ENCODE data around the gene FAR2. TPM values are rescaled to one million over a fixed set of nuclear protein-coding genes. Genes with fewer than 3 reads are reported as not detected.

Gene FAR2
- total RNA-seq, 1 donor = 10.5 TPM

GRCh38 chr12:29242921-29243431 is 93.9 kb downstream of the FAR2 start:
- no peak for TF ChIP-seq CTCF (IDR thresholded peaks at IDR 0.05; ENCODE audit: extremely low read depth, low read depth, low read length)
- Histone ChIP-seq H3K4me2 (ENCODE audit: insufficient read depth, low read length) (no peak overlapping the region), H4K20me1 (ENCODE audit: insufficient read depth, low read length) (no peaks in the 10 kb centered on the region), H3K79me2 (ENCODE audit: insufficient read depth, low read length) (no peaks in the 10 kb centered on the region), H2AFZ (ENCODE audit: low read length) (no peak overlapping the region), H3K4me1 (ENCODE audit: insufficient read depth, low read length) (peaks cover 23% of the 10 kb centered on the region), H3K9me3 (ENCODE audit: low read depth, low read length) (no peaks in the 10 kb centered on the region), H3K27me3 (ENCODE audit: insufficient read depth, low read length) (no peaks in the 10 kb centered on the region), H3K4me3 (ENCODE audit: insufficient read depth, low read length) (no peak overlapping the region), H3K36me3 (ENCODE audit: insufficient read depth, low read length) (no peaks in the 10 kb centered on the region), H3K27ac (ENCODE audit: low read depth, low read length) (no peak overlapping the region)
- DNase-seq (ENCODE audit: insufficient read length, low spot score, missing footprints) = no peak

- H3K36me3 ChIP-seq (ENCODE audit: insufficient read depth, low read length) = no peaks in the 10 kb centered on the region
- TF ChIP-seq CTCF (IDR thresholded peaks at IDR 0.05; ENCODE audit: extremely low read depth, low read depth, low read length) = no peak
- no peak overlapping the region for H3K4me3 ChIP-seq (ENCODE audit: insufficient read depth, low read length)
- H3K9me3 ChIP-seq (ENCODE audit: low read depth, low read length) = no peaks in the 10 kb centered on the region
- H3K4me1 ChIP-seq (ENCODE audit: insufficient read depth, low read length) = peaks cover 17% of the 10 kb centered on the region
- H3K27me3 ChIP-seq (ENCODE audit: insufficient read depth, low read length) = no peaks in the 10 kb centered on the region
- H4K20me1 ChIP-seq (ENCODE audit: insufficient read depth, low read length) = no peaks in the 10 kb centered on the region
- H3K27ac ChIP-seq (ENCODE audit: low read depth, low read length) = no peak overlapping the region
- no peak for DNase-seq (ENCODE audit: insufficient read length, low spot score, missing footprints)
- no peaks in the 10 kb centered on the region for H3K79me2 ChIP-seq (ENCODE audit: insufficient read depth, low read length)
- H2AFZ ChIP-seq (ENCODE audit: low read length) = no peak overlapping the region
- H3K4me2 ChIP-seq (ENCODE audit: insufficient read depth, low read length) = no peak overlapping the region
Measured at GRCh38 chr12:29244159-29244765, 95.2 kb downstream of the FAR2 start.

GRCh38 chr12:29245246-29245645 is 96.2 kb downstream of the FAR2 start:
- H3K4me2 ChIP-seq (ENCODE audit: insufficient read depth, low read length) = no peak overlapping the region
- H3K27ac ChIP-seq (ENCODE audit: low read depth, low read length) = no peak overlapping the region
- TF ChIP-seq CTCF (IDR thresholded peaks at IDR 0.05; ENCODE audit: extremely low read depth, low read depth, low read length) = no peak
- no peaks in the 10 kb centered on the region for H4K20me1 ChIP-seq (ENCODE audit: insufficient read depth, low read length)
- peak; percentile 35 for DNase-seq (ENCODE audit: insufficient read length, low spot score, missing footprints)
- no peak overlapping the region for H3K4me3 ChIP-seq (ENCODE audit: insufficient read depth, low read length)
- no peaks in the 10 kb centered on the region for H3K9me3 ChIP-seq (ENCODE audit: low read depth, low read length)
- no peaks in the 10 kb centered on the region for H3K27me3 ChIP-seq (ENCODE audit: insufficient read depth, low read length)
- no peaks in the 10 kb centered on the region for H3K36me3 ChIP-seq (ENCODE audit: insufficient read depth, low read length)
- no peak overlapping the region for H2AFZ ChIP-seq (ENCODE audit: low read length)
- peaks cover 14% of the 10 kb centered on the region for H3K4me1 ChIP-seq (ENCODE audit: insufficient read depth, low read length)
- no peaks in the 10 kb centered on the region for H3K79me2 ChIP-seq (ENCODE audit: insufficient read depth, low read length)

GRCh38 chr12:29249930-29250329 is 100.9 kb downstream of the FAR2 start:
- Histone ChIP-seq H3K36me3 (ENCODE audit: insufficient read depth, low read length) (no peaks in the 10 kb centered on the region), H3K4me2 (ENCODE audit: insufficient read depth, low read length) (no peak overlapping the region), H4K20me1 (ENCODE audit: insufficient read depth, low read length) (no peaks in the 10 kb centered on the region), H3K9me3 (ENCODE audit: low read depth, low read length) (no peaks in the 10 kb centered on the region), H3K4me3 (ENCODE audit: insufficient read depth, low read length) (no peak overlapping the region), H3K27me3 (ENCODE audit: insufficient read depth, low read length) (no peaks in the 10 kb centered on the region), H2AFZ (ENCODE audit: low read length) (no peak overlapping the region), H3K27ac (ENCODE audit: low read depth, low read length) (no peak overlapping the region), H3K4me1 (ENCODE audit: insufficient read depth, low read length) (no peaks in the 10 kb centered on the region), H3K79me2 (ENCODE audit: insufficient read depth, low read length) (no peaks in the 10 kb centered on the region)
- no peak for TF ChIP-seq CTCF (IDR thresholded peaks at IDR 0.05; ENCODE audit: extremely low read depth, low read depth, low read length)
- DNase-seq (ENCODE audit: insufficient read length, low spot score, missing footprints) = no peak
